ENCODE data around the gene MACROD1.

MACROD1 gene

DNA sequence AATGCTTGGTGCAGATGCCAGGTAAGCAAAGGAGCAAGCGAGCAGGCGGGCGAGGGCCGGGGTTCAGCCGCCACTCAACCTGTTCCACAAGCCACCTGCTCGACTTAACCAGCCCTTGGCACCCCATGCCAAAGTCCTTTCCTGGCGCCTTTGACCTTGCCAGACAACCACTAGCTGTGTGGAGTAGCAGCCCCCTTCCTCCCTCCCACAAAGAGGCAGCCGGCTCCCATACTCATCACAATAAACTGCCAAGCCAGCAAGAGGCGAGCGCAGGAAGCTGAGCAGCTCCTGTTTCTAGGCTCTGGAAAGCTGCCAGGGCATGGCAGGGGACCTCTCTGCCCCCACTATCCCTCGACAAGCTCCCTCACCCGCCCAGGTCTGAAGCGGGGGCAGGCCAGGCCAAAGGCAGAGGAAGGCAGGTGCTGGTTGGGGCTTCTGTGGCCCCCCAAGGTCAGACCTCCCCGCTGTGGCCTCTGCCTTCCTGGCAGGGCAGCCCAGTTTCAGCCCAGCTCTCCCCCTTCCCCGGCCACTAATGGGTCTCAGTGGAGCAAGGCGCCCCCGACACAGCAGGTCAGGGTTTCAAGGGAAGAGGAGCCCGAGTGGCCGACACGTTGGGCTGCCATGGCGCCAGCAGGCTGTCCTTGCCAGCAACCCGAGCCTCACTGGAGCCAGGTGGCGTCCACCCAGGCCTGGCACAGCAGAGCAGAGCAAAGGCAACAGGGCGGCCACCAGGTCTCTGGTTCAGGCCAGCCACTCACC lies 15.3 kb downstream of the MACROD1 start:
- no peak for DNase-seq

DNA sequence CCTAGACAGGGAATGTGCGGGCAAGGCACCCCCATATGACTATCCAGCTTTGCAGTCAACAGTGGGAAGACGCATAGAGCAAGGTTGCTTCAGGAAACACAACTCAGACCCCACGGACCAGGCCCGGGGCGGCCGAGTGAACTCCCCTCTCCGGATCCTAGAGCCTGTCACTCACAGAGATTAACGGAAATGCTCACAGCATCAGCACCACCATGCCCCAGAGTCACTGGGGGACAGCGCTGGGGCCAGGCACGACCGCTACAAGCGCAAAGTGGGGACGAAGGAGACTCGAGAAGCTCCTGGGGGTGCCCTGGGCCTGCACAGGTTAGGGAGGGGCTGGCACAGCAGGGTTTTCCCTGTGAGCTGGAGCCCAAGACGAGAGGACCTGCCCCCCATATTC lies 15.9 kb downstream of the MACROD1 start:
- DNase-seq = no peak

DNA sequence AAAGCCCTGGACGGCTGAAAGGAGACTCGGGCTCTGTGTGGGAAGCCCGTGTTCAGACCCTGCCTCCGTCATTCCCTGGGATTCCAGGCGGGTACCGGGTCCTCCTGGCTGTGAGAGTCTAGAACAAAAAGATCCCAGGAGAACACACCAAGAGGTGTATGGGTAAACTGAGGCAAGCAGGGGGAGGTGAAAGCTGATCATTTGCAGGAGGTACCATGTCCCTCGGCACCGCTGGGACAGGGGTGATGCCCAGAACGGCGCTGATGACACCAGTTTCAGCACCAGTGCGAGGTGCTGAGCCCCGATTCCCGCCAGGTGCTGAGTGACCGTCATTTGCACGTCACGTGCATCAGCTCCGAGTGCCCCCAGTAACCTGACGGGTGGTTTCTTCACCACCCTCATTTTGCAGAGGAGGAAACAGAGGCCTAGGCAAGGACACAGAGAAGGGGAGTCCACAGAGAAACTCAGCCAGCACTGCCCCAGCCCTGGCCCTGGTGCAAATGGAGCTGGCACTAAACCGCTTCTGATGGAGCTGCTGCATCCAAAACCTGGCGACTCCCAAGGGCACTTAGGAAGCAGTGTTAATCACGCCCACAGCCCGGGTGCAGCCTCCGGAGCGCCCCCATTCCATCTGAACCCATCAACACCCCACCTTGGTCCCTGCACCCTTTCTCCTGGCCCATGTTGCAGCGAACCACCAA lies 16.8 kb downstream of the MACROD1 start:
- no peak for DNase-seq

DNA sequence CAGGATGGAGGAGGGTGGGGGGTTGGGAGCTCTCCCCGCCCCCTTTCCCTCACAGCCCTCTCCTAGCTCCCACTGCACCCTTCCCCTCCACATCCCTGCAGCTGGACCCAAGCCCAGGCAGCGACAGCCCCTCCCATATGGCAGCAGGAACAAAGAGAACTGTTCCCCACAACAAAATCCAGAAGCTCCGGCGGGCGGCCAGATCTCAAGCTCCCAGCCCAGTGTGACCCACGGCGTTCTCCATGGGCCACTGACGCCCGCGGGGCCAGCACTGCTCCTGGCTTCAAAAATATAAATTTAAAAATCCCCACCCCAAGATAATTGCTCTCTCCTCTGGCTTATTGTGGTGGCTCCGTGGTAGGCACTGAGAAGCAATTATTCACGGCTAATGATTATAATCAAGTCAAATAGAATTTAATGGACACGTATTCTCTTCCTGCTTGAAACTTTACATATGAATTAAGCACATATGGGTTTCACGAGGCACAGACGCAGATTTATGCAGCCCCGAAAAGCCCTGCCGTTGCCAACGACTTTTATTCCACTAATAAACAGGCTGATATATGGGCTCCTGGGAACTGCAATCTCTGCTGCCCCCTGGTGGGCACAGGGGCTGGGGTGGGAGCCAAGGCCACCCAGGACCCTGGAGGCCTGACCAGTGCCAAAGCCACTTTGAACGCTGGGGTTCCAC lies 17.5 kb downstream of the MACROD1 start:
- peak; percentile 83 for DNase-seq

DNA sequence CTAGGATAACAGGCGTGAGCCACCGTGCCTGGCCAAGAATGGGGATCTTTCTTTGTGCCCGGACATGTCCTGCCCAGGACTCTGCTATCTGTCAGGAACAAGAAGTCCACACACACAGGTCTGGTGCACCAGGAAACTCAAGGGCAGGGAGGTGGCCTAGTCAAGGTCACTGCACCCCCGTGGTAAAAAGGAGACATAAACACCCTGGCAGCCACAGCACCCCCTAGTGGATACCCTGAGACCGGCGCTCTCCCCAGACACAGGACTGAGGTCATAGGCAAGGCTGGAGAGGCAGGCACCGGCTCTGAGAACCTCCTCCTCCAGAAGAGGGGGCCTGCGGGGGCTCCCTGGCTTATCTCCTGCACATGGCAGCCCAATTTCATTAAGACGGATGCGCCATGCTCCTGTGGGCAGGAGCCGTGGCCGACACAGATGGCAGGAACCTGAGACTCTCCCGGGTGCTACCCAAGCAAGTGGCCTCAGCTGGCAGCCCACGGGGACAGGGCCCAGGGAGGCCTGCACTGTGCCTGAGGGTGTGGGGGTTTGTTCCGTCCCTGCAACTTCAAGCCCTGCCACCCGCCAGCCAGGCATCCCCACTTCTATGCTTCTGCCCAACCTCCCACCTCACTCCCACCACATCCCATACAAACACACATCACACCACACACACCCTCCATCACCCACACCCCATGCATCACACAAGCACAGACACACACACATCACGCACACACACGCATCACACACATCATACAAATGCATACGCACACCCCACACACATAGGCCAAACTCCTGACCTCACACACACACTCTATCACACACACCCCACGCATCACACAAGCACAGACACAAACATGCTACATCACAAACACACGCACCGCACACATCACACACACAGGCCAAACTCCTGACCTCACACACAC lies 19.6 kb downstream of the MACROD1 start:
- DNase-seq = peak; percentile 89

DNA sequence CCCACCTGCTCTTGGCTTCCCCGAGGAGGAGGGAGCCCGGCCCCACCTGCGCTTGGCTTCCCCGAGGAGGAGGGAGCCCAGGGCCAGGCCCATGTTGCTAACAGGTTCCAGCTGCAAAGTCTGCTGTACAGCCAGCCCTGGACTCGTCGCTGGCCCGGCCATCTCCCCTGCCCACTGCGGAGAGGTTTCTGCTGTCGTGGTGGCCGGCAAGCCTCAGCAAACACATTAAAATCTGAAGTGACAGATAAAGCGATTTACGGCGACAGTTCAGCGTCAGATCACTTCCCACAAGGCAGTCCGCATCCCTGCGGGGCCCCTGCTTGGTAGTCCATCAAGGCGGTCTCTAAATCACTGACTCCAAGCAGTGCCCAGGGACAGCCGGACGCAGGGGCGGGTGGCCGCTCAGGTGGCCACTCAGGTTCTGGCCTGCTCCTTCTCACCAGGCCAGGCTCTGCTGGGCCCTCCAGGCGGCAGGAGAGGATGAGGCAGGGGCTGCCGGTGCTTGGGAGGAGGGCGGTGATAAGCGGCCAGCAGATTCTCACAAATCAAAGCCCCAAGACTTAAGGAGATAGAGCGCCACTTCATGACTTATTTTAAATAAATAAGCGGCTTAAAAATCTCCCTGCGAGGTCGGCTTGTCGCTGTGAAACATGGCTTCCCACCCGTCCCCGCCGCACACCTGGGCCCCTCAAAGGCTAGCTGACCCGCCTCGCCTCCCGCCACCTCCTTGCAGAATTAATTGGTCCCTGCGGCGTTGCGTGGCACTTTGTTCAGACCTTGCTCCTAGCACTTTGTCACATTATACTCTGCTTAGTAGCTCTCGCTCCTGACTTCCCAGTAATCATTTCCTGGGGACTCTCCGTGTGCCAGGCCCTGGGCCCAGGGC lies 21.1 kb downstream of the MACROD1 start:
- DNase-seq = no peak

DNA sequence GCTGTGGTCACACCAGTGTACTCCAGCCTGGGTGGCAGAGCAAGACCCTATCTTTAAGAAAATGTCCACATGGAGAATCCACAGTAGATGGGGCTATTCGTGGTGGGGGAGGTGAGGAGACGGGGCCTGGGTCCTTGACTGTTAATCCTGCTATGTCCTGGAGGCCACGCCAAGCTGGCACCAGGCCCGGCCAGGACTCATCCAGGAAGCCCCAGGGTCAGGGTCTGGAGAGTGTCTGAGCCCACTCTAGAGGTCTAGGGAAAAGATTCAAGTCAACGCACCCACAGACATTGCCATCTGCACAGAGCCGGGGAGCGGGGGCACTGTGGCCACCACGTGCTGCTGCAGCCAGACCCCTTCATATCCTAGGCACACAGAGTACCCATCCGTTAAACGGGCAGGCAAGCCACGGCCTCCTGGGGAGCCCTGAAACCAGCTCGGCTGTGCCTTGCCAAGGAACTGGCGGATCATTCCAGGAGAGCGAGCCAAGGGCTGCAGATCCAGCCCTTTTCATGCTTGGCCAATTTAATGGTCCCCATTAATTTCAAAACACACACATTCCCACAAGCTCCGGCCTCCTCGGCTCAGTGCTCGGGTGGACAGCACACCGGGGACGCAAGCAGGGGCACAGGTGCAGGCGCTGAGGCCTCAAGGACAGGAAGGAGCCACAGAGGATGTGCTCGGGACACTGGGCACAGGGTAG lies 24.7 kb downstream of the MACROD1 start:
- DNase-seq = no peak

DNA sequence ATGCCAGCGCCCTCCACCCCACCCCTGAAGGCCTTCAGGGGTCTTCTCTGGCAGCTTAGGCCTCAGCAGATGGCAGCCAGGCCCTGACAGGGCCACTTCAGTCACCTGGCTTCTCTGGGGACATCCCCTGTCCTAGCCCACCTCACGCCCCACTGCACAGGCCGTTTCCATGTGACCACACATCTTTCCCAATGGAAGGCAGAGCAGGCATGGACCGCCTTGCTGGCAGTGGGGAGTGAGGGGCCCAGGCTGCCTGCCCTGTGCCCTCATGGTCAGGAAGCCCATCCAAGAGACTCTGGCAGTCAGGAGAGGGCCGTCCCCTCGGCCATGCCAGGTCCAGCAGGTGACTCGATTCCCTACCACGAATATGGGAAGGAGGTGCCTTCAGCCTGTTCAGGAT lies 25.8 kb downstream of the MACROD1 start:
- DNase-seq = no peak

DNA sequence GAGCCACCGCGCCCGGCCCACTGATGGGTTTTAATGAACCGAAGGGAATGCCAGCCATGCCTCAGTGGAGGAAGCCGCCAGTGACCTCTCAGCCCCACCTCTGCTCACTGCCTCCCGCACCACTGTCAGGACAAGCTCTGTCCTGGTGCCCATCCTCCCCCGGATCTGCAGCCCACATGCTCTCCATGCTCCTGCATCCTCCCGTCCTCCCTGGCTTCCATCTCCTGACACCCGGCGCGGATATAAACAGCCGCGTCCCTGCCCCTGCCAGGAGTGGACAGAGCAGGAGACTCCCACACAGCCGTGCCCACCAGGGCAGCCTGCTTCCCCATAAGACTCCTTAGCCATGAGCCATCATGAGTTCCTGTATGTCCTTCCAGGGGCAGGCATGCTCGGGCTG lies 26.9 kb downstream of the MACROD1 start:
- no peak for DNase-seq

DNA sequence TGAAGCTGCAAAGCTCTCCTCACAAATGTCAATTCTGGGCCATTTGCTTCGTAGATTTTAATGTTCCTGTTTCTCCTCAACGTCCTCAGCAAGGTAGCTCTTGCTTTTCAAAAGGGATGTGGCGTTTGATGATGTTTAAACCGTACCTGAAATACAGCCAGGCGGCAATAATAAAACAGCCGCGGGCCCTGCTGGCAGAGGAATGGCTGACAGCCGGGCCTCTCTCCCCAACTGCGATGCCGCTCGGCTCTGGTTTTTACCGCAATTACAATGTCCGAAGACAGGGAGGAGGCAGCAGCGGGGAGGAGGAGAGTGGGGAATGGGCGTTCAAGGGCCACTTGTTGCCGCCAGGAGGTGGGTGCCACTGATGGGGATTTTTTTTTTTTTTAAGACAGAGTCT lies 27.5 kb downstream of the MACROD1 start:
- DNase-seq = no peak

DNA sequence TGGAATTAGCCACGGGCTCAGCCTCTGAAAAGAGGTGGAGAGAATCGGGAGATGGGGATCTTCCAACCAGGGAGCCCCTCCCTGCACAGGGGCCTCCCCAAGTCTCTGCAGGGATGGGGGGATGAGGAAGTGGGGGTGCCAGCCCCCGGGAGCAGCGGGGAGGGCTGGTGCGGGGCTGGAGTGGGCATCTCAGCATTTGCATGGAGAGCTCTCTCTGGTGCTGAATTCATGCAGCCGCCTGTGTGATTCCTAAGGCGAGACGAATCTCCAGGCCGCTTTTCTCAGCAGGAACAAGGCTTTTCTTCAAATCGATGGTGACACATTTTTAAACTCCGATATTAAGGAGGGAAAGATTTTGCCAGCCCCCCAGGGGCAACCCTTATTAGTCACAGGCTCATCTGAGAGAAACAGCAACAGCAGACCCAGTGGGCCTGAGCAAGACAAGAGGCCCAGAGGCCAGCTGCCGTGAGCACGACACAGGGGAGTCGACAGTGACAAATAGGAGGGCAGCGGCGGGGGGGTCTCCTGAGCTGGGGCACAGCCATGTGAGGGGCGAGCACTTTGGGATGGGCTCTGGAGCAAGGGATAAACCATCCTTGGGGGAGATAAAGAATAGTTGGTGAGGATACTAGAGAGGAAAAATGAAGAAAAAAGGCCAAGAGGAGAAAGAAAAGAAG lies 29.0 kb downstream of the MACROD1 start:
- DNase-seq = no peak

DNA sequence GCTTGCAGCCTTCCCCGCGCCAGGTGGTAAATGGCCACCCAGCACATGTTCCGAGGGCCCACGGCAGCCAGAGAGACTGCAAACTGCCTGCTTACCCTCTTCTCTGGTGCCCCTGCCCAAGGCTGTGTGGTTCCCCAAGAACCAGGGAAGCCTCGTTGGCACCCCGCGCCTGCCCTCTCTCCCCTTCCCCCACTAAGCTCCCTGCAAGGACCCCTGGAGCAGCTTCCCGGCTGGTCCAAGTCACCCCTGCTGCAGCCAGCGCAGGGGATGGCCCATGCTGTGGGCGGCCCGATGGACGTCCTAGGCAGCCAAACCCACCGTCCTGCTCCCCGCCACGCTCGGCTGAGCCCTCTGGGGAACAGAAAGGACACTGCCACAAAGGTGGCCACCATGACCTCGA lies 30.2 kb downstream of the MACROD1 start:
- no peak for DNase-seq

DNA sequence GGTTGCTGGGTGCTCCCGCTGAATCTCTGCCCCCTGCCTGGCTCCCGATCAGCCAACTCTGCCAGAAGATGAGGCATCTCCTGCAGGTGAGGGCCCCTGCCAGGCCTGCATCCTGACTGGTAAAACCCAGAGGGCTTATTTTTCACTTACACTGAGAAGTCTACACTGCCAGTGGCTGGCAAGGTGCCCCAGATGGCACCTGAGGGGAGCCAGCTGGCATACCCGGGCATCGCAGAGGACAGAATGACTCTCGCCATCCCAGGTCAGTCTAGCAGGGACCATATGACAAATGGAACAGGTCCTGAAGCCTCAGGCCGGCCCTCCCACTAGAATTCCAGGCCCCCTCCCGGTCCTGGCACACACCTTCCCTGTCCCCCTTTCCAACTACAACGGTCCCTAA lies 30.9 kb downstream of the MACROD1 start:
- no peak for DNase-seq

DNA sequence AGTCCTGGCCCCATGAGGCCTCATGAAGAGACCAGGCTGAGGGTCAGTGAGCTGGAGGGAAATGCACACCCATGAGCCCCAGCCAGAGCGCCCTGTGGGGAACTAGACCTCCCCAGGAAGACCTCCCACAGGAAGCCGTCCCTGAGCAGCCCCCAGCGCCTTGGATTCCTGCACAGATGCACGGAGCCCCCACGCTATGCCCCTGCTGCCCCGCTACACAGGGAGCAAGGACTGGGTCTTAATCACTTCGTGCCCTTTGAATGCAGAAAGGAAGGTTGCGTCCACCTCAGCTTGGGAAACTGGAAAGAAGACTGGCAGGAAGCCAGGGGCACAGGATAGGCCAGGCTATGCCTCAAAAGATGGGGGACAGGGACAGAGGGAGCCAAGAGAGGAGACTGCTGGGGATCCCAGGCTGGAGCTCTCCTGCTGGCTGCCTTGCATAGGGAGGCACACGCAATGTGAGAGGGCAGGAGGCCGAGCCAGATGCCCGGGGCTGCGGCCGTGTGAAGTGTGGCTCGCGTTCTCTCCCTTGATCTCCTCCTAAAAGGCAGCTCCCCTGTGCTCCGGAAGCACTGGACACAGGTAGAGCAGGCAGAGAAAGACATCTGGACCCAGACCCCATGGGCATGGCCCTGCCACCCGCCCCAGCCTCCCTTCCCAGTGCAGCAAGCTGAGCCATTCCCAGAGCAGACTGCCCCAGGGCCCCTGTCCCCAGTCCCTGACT lies 32.8 kb downstream of the MACROD1 start:
- no peak for DNase-seq

DNA sequence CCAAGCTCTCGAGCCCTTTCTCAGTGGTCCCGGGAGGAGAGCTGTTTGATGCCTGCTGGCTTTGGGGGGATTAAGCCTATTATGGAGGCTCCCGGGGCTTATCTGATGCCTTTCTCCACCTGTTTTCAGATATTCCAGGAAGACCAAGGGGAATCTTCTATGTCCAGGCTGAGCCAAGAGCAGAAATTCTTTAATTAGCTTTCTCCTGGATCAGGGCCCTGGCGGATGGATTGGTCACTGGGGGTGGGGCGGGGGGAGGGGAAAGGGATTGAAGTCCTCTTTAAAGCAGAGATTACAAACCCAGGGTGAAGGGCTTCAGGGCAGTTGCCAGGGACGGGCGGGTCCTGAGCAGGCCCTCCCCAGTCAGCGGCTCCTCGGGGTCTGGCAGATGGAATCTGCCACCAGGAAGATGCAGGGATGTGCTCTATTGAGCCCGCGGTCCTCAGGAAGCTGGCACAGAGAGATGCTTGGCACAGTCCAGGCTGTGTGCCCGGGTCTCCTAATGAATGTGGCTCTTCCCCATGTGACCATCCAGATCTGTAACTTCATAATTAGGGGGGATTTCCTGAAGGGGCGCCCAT lies 33.6 kb downstream of the MACROD1 start:
- no peak for DNase-seq

DNA sequence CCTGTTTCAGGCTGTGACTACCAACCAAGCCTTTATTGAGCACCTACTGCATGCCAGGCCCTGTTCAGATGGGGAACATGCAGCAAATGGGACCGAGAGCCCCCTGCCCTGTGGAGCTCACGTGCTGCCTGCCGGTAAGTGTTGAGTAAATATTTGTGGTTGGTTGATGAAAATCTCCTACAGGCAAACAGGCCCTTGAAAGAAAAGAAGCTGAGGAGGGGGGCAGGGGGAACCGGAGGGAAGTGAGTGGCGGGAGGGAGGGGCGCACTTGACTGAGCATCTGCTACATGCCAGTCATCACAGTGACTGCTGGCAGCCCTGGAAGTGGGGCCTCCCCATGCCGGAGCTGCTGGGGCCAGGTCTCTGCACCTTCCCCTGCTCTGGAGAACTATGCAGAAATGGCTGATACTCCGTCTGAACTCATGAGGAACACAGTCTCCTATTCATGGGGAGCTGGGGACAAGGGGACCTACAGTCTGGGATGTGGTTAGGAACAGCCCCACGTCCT lies 34.2 kb downstream of the MACROD1 start:
- no peak for DNase-seq

DNA sequence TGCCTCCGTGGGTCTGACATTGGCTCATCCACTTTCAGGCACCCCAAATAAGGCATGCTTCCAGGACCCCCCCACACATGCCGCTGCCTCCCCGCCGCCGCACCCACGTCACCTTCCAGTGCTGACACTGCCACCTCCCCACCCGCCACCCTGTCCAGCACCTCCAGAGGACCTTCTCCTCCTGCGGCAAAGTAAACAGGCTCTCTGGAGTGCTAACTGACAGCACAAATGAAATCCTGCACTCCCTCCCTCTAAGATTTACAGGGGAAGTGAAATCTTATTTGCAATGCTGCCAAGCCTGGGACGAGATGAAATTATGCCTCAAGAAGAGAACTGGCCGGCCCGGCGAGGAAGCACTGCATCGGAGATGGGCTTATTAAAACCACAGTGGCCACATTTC lies 35.3 kb downstream of the MACROD1 start:
- DNase-seq = no peak

DNA sequence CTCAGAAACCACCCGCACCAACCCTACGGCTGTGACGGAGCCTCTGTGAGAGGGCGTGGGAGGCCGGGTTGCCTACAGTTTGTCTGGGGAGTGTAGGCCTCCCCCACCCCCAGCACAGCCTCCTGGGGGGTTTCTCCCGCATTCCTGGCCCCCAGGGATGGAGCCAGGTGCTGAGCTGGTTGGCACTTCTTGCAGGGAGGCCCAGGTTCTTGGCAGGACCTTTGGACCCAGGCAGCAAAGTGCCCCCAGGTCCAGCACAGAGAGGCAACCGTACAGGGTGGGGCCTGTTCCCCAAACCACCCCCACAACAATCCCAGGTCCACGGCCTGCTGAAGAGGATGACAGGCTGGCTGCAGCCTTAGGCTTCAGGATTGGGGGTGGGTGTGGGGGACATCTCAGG lies 36.5 kb downstream of the MACROD1 start:
- DNase-seq = no peak

DNA sequence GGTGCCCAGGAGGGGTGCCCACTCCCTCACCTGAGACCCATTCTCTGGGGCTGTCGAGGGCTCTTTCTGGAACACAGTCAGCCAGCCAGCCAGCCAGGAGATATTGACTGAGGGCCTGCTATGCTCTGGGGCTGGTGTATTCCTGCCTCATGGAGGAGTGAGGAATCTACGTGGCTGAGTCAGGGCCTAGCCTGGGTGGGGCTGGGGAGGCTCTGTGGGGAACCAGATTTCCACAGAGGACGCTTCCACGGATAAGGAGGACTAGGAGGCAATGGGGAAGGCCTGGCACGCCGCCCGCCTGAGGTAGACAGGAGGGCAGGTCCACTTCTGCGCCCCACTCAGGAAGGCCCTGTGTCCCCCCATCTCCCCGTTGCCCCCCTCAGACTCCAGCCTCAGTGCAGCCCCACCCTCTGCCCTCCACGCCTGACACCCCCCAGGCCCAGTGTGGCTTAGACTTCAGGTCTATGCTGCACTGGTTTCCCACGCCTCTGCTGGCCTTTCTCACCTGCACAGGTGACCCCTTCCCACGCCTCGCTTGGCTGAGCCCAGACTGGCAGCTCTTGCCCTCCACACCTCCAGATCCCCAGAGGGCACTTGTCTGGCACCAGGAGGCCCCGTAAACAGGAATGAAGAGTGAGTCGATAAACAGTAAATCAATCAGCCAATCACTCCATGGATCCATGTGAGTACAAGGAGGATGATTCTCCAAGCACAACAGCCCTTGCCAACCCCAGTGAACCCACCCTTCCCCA lies 37.5 kb downstream of the MACROD1 start:
- DNase-seq = no peak

Data from hematopoietic multipotent progenitor cell treated with erythropoietin and hydrocortisone succinate and interleukin-3 and kit ligand, for 6 days (in vitro differentiated cells).